ENCODE results near the gene PARM1. TPM values are rescaled to one million over a fixed set of nuclear protein-coding genes. Genes with fewer than 3 reads are reported as not detected.

Gene PARM1
- total RNA-seq, 1 donor from 2014 or later: 0.07 TPM

DNA sequence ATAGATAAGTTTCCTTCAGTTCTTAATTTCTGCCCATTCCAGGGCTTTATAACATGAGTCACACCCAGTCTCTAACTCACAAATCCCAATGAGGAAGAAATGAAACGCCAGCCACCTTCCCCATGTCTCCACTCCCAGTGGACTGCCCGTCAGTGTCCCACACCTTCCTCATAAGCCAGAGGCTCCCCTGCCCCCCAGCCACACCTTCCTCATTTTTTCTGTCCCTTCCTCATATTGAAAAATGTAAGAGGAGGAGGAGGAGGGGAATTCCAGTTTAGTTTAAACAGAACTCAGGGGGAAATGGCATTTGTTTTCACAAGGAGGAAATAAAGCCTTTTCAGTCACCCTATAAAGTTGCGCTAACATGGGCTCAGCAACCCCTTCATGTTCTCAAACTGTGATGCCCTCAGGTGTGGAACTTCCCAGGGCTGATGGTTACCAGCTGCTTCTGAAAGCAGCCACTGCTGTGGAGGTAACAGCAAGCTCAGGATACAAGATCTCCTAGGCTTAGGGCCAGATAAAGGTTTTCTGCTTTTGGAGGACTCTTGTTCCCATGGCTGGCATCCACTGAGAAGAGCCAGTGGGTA lies 97.8 kb downstream of the PARM1 start:
- no peak for DNase-seq (ENCODE audit: low read depth, low spot score)

DNA sequence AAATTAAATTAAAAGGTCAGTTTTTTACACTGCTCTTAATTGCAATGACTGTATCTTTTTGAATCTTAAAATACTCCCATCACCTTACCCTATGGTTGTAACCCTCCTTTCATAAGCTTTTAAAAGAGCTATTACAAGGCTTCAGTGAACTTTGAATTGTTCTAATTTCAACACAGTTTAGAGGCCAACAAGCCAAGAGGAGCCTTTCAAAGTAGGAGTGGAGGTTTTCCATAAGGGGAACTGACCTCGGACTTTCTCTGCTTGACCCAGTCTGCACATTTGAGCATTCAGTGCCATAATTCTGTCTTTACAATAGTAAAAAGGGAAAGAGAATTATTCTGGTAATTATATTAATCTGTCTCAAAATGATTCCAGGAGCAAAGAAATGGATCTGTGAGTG lies 98.9 kb downstream of the PARM1 start:
- DNase-seq (ENCODE audit: low read depth, low spot score): no peak

DNA sequence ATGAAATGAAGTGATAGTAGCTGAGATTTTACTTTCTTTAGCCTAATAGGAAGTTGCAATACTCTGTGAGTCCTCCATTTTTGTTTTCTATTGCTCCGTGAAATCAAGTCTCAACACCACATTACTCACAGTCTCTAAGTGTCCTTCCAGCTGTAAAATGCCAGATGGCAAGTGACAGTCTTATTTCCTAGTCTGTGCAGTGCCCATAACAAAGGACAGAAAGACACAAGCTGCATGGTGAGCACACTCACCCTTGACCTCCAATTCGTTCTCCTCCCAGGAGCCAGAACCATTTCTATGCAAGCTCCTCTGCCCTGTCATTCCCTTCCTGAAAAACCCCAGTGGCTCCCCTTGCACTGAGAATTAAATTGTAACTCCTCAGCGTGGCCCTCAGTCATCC lies 101.6 kb downstream of the PARM1 start:
- no peak for DNase-seq (ENCODE audit: low read depth, low spot score)

DNA sequence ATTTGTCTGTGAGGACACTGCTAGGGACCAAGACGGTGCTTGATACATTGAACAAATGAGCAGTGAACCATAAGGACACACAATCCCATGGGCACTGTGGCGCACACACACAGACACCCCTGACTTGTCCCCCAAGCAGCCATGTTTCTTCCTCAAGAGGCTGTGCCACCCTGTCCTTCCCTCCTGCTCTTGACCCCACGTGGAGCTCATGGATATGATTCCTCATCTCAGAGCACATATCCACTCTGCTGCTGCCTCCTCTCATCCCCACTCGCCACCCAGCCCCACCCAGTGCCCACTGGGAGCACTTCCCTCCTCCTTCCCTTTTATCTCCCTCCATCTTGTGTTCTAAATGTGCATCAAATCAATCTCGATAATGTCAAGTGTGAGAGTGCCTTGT lies 102.4 kb downstream of the PARM1 start:
- DNase-seq (ENCODE audit: low read depth, low spot score): no peak

DNA sequence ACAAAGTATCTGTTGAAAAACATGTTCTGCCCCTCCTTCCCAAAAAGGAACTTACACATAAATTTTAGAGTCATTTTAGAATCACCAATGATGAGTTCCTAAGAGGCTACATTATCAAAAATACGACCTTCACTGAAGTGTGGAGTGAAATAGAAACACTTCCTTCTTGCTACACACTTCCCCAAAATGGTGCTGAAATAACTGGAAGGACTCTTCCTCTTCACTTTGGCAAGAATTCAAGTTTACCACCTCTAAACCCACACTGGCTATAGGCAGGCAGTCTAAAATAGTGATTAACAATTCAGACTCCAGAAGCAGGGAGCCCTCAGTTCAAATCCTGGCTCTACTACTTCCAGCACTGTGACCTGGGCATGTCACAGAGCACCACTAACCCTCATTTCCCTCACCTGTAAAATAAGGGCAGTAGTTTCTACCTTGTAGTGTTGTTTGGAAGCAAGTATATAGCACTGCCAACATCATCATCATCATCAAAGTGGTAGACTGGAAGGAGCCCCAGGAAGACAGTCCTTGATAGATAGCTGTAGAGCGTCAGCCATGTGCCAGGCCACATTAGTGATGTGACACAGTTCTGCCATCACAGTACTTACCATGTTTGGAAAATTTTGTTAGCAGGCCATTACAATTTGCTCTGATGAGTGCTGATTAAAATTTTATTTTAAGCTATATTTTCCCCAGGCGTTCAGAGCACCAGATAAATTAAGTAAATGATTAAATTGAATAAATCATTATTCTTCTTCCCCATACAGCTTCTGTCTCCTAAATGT lies 103.3 kb downstream of the PARM1 start:
- no peak for DNase-seq (ENCODE audit: low read depth, low spot score)

DNA sequence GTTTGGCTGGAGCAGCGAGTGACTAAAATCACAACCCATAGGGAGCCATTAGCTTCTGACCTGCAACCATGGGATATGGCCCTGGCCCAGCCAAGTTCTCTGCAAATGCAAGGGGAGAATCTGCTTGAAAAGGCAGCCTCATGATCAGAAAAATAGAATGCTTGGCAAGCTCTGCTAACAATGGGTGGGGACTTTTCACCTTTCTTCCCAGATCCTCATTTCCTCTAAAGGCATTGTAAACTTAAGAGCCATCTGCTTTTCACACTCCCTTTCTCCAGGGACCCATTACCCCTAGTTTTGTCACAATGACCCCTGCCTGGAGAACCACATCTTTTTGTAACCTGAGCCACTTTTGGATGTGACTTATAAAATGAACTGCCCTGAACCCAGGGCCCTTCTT lies 104.3 kb downstream of the PARM1 start:
- no peak for DNase-seq (ENCODE audit: low read depth, low spot score)

DNA sequence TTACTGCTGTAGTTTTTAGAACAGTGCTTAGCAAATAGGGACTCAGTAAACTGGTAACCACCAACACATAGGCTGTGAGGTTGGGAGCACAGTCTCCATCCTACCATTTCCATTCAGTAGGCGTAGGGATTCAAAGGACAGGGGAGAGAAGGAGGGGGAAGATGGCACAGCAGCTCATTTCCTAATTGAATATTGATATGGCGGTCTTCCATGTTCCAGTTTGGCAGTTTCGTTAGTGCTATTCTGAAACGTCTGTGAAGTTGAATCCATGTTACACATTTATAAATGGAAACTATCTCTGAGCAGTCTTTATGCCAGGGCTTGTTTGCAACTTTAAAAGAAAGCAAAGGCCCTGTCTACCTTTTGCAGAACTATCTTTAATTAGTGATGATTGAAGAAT lies 105.5 kb downstream of the PARM1 start:
- no peak for DNase-seq (ENCODE audit: low read depth, low spot score)

DNA sequence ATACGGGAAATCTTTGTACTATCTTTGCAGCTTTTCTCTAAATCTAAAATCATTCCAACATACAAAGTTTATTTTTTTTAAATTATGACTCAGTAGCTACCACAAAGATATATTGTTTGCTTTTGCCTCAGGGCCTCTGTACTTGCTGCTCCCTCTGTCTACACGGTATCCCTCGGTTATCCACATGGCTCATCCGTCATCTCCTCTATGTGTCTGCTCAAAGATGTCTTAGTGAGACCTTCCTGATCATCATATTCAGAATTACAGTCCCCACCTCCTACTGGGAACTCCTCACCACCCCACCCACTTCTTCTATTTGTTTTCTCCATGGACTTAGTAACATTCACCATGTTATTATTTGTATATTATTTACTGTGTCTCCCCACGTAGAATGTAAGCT lies 107.8 kb downstream of the PARM1 start:
- DNase-seq (ENCODE audit: low read depth, low spot score): no peak

DNA sequence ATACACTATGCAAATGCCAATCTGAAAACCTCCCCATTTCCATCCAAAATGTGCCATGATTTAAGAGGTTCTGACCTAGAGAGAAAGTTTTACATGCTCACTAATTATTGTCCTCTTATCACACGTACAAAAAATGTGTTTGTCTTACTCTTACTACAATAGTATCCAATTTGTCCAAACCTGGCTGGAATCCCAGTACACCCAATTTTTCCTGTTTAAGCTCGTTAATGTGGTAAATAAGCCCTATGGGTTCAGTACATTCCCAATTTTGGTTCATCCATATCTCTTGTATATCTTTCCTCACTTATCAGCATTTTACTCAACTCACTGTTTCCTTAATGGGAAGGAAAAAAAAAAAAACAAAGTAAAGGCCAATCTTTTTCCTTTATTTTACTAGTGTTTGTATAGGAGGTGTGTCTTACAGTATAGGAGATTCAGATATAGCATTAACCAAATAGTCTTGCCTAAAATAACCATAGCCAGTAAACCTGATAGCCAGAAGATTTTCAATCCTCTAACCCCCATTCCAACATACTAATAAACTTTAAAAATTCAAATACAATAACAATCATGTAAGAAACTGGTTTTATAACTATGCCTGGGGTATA lies 109.8 kb downstream of the PARM1 start:
- no peak for DNase-seq (ENCODE audit: low read depth, low spot score)

DNA sequence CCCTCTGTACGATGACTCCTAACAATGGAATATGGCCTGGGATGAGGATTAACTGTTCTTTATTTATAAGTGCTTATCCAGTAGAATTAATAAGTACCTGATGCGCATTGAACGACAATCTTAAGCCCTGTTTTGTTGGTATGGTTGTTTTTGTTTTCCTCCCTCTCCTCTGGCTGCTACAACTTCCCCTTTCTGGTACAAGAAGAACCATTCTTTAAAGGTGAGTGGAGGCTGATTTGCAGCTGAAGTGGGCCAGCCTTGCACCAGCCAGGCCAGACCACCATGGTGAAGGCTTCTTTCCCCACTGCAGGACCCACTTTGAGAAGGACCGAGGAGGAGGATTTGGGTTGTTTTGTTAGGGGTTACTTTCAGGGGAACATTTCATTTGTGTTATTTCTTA lies 113.3 kb downstream of the PARM1 start:
- DNase-seq (ENCODE audit: low read depth, low spot score): no peak

DNA sequence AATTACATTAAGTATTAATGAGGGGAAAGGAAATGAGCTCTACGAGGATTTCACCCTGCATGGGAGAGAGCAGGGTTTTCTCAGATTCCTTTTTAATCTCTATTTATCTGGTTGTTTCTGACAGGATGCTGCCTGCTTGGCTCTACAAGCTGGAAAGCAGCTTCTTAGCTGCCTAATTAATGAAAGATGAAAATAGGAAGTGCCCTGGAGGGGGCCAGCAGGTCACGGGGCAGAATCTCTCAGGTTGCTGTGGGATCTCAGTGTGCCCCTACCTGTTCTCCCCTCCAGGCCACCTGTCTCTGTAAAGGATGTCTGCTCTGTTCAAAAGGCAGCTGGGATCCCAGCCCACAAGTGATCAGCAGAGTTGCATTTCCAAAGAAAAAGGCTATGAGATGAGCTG lies 113.7 kb downstream of the PARM1 start:
- no peak for DNase-seq (ENCODE audit: low read depth, low spot score)

DNA sequence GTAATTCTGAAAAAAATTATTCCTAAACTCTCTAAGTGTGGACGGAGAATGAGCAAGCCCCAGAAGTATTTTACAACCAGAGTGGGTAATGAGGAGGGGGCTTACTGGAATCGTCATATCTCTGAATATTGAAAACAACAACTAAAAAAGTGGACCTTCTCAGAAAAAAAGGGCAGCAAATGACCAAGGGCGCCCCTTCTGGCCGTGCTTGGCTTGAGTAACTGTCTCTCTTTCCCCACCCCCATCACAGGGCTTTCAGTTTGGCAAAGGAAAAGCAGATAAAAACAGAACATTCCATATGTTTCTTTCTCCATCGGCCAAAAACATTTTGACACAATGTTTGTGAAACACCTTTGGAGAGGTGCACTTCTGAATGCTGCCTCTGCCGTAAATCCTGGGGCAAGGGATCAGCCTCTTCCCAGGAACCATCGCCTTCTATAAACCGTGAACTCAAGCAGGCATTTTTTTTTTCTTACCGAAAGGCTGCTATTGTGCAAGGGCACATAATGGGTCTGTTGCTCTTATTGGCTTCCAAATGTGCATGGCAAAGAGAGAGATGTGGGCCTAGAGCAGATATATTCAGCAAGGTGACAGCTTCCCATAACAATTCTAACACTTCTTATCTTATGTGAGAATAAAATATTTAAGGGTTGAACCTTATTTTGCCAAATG lies 115.4 kb downstream of the PARM1 start:
- no peak for DNase-seq (ENCODE audit: low read depth, low spot score)

DNA sequence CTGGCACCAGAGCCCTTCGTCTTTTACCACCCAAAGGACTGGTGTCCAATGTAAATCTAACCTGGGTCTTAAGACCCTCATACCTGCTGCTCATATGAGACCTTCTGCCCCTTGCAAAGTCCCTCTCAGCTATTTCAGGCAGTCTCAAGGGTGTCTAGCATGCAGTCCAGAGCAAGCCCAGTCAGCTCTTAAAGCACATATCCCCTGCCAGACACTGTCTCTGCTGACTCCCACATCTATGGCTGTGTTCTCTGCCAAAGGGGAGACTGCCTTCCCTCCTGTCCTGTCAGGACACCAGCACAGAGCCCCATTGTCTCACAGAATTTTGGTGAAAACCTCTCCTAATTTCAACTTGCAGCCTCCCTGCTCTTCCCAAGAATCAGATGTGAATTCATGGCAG lies 118.5 kb downstream of the PARM1 start:
- DNase-seq (ENCODE audit: low read depth, low spot score): no peak

DNA sequence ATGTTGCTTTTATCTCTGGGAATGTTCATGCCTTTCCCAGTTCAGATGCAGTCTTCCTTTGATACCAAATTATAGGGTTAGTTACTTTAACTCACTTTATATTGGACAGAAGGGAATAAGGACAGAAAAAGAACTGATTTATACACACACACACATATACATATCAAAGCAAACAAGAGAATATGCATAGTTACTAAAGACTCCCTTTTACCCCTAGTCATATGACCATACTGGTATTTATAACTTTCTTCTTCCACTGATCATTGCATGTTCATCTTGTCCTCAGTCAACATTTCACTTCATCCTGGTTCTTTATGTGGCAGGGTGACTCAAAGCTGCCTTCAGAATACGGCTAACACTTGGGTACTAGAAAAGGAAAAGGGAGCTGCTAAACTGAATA lies 120.4 kb downstream of the PARM1 start:
- no peak for DNase-seq (ENCODE audit: low read depth, low spot score)

DNA sequence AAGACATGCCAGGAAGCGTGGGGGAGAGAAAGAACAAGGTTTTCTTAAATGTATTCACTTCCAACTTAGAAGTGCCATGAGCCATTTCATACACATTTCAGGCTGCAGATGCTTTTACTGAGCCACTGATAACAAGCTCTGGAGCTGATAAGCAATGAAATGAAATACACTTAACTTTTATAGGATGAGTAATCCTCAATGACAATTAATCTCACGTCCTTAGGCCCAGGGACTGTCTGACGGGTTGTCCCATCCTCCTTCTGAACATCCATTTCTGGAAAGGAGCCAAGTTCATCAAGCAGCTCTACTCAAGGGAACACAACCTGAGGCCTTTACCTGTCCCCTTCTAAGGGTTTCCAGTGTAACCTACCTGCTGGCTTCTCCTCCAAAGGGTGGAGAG lies 121.2 kb downstream of the PARM1 start:
- no peak for DNase-seq (ENCODE audit: low read depth, low spot score)

DNA sequence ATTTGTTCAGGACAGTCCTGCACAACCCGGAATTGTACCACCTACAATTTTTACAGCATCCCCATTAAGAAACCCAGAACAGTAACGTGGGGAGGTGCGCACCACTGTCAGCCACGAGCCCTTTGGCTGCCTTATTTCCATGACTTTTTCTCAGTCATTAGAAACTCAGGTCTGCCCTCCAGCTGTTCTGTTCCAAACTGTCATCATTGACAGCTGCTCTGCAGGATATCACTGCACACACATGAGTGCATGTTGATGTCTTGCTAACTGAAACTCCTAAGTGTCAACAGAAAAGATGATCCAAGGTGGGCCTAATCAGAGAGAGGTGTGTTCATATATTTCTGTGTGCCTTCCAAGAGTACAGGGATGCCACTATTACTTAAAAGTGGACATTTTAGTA lies 123.4 kb downstream of the PARM1 start:
- DNase-seq (ENCODE audit: low read depth, low spot score): no peak

DNA sequence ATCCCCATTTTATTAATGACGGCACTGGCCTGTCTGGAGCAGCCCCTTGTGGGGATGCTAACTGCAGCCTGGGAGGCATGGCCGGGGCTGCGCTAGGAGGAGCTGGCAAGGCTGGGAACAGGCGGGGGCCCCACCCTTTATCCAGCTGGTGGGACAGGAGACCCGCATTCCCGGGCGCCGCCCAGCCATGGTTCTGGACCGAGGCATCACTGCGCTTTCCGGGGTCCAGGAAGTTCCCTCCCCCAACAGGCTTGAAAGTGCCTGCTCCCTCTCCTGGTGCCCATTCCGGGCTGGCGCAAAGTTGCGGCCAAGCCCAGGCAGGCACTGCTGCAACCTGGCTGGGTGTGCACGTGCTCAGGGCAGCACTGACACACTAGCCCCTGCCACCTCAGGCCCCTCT lies 124.5 kb downstream of the PARM1 start:
- no peak for DNase-seq (ENCODE audit: low read depth, low spot score)

DNA sequence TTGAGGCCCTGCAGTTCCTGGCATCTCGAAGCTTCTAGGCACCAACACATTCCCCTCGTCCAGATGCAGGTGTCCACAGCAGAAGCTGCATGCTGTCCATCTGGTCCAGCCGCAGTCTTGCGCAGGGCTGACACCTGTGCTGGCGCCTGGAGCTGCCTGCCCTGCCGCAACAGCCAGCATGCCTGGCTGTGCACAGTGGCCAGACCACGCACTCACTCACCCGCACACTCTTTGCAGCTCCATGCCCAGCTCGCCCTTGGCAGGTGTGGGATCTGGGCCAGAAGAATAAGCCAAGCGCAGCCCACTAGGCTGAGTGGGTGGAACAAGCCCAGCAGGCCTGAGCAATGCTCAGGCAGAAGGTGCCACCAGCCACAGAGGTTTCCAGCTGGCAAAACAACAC lies 125.6 kb downstream of the PARM1 start:
- no peak for DNase-seq (ENCODE audit: low read depth, low spot score)

DNA sequence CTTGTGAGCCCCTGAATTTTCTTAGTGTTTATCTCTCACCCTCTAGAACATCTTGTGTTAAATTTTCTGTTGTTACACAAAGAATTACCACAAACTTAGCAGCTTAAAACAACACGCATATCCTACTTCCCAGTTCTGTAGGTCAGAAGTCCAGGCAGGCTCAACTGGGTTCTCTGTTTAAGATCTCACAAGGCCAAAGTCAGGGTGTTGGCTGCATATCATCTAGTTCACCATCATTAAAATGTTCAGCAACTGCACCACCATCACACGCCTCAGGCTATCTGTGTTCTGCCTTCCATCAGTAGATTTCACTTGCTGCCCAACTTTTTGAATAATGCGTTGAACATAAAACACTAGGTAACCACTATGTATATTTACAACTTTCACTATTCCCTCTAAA lies 130.5 kb downstream of the PARM1 start:
- no peak for DNase-seq (ENCODE audit: low read depth, low spot score)

DNA sequence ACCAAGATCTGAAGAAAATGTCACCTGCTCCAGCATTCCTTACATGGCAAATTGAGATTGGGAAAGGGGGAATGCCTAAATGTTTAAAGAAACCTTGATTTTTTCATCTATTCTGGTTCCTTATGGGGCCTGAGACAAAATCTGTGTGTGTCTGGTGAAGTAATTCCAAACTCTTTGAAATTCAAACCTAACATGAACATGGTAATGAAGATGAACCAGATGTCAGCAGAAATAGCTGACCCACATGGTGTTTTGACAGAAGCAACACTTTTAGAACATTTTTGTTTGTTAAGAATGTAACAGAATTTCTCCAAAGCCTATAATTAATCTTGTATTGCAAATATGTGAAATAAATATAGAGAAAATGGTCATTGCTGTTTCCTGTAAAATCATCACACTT lies 133.0 kb downstream of the PARM1 start:
- no peak for DNase-seq (ENCODE audit: low read depth, low spot score)

DNA sequence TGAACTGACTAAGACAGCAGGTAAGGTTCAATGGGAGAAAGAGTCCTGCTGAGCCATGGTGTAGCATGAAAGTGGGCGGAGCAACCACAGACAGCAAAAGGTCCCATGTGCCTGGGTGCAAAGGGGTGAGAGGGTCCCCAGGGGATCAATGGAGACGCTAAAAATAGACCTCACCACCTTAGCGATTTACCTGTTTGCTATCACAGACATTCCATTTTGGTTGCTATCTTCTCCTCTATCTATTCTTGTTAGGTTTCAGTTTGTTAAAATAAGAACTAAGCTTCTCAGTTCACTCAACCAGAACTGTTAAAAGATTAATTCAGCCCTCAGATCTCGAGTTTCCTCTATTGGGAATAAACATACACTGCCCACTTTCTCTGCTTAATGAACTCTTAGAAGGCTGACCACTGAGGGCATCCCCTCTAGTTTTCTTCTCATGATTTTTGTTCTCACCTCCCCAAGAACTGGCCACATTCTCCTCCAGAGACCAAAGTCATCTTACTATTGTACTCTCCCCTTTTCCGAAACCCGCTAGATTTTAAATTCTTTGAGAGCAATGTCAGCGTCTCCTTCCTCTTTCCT lies 136.7 kb downstream of the PARM1 start:
- no peak for DNase-seq (ENCODE audit: low read depth, low spot score)

DNA sequence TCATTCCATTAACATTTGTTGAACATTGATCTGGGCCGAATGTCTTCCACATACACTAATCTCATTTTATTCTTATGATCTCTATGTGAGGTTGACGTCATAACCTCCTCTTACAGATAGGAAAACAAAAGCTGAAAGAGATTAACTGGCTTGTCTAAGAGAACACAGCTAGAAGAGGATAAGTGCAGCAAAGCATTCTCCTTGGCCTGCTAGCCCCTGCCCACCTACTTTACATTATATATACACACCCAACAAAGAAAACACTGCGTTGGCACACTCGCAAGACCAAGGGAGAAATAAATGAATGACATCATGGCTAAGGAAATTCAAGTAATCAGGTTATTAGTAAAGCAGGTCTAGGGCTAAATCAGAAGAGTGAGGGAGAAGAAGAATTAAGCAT lies 138.4 kb downstream of the PARM1 start:
- no peak for DNase-seq (ENCODE audit: low read depth, low spot score)

Measured in pulmonary artery endothelial cell (primary cell).